Vagina (tissue), 2 donors: ENCODE data around the gene IQSEC2.

Experiments used
- POLR2A ChIP-seq, 2 donors: fragments of 450-650 bp; IDR thresholded peaks; one replicate each; pipeline ENCODE4 v1.6.1; 2017; ENCODE audit warnings: antibody characterized with exemption in 2 of 2, mild to moderate bottlenecking in 2 of 2, moderate library complexity in 2 of 2
- POLR2AphosphoS5 ChIP-seq, 2 donors: sonication (generic); formaldehyde crosslinking; IDR thresholded peaks; one replicate each; pipeline ENCODE4 v1.9.0; 2017; ENCODE audit warnings: antibody characterized with exemption in 2 of 2, mild to moderate bottlenecking in 2 of 2, low read depth in 1 of 2; ENCODE audit not compliant: insufficient read depth in 1 of 2

- TF ChIP-seq POLR2AphosphoS5 (IDR thresholded peaks at IDR 0.05; ENCODE audit: insufficient read depth in 1 of 2, low read depth in 1 of 2) (no peak), POLR2A (IDR thresholded peaks at IDR 0.05) (no peak)
Observed at GRCh38 chrX:53236025-53236679, 45.2 kb downstream of the IQSEC2 start.
